Measurements from ENCODE around the gene UIMC1.

UIMC1 gene

GRCh38 chr5:176890455-176891330 lies 115.9 kb downstream of the UIMC1 start:
- no peaks in the 10 kb centered on the region for H3K9me3 ChIP-seq (ENCODE audit: control insufficient read depth, insufficient read depth, low read depth, low read length)
- ChIA-PET POLR2A (no interaction called here), CTCF (interaction anchor here (0.7 kb wide), 1 partner anchor 224 kb away, joined by 4 read pairs; no protein-coding TSS in a partner anchor)

GRCh38 chr5:176889321-176890280 lies 117.0 kb downstream of the UIMC1 start:
- Histone ChIP-seq H3K9me3 (ENCODE audit: control insufficient read depth, insufficient read depth, low read depth, low read length) (no peaks in the 10 kb centered on the region), H3K4me1 (ENCODE audit: control insufficient read depth, insufficient read depth, low read length) (no peaks in the 10 kb centered on the region), H3K27ac (ENCODE audit: extremely low read depth, low read depth, low read length) (no peak overlapping the region), H3K4me3 (ENCODE audit: low read depth, low read length) (no peak overlapping the region), H3K36me3 (ENCODE audit: control insufficient read depth in 2 of 2, insufficient read depth in 1 of 2, low read length in 2 of 2) (no peaks in the 10 kb centered on the region)
- ChIA-PET POLR2A (no interaction called here), CTCF (no interaction called here)
- no peak for TF ChIP-seq YY2 (tag by site-specific recombination; IDR thresholded peaks at IDR 0.05)
- no peak for TF ChIP-seq ZNF600 (tag by site-specific recombination; IDR thresholded peaks at IDR 0.05)
- TF ChIP-seq ZNF623 (tag by site-specific recombination; IDR thresholded peaks at IDR 0.05), result no peak
- no peak for TF ChIP-seq ZNF132 (tag by site-specific recombination; IDR thresholded peaks at IDR 0.05; ENCODE audit: borderline replicate concordance)
- no peak for TF ChIP-seq ZNF398 (tag by site-specific recombination; IDR thresholded peaks at IDR 0.05)
- TF ChIP-seq ZNF266 (tag by site-specific recombination; IDR thresholded peaks at IDR 0.05; ENCODE audit: low read depth), result no peak
- no peak for TF ChIP-seq ZNF501 (tag by site-specific recombination; IDR thresholded peaks at IDR 0.05)
- no peak for TF ChIP-seq PRDM2 (tag by site-specific recombination; IDR thresholded peaks at IDR 0.05; ENCODE audit: borderline replicate concordance)
- TF ChIP-seq ZNF394 (tag by site-specific recombination; IDR thresholded peaks at IDR 0.05; ENCODE audit: borderline replicate concordance), result no peak
- TF ChIP-seq ZNF449 (tag by site-specific recombination; IDR thresholded peaks at IDR 0.05), result no peak
- no peak for TF ChIP-seq ZNF169 (tag by site-specific recombination; IDR thresholded peaks at IDR 0.05)
- TF ChIP-seq ZSCAN4 (tag by site-specific recombination; IDR thresholded peaks at IDR 0.05), result no peak
- no peak for TF ChIP-seq KLF16 (tag by site-specific recombination; IDR thresholded peaks at IDR 0.05)
- TF ChIP-seq ZNF473 (tag by site-specific recombination; IDR thresholded peaks at IDR 0.05), result no peak

More at GRCh38 chr5:176890455-176891330, 115.9 kb downstream of the UIMC1 start:
- Histone ChIP-seq H3K36me3 (ENCODE audit: control insufficient read depth in 2 of 2, insufficient read depth in 1 of 2, low read length in 2 of 2) (no peaks in the 10 kb centered on the region), H3K27ac (ENCODE audit: extremely low read depth, low read depth, low read length) (no peak overlapping the region), H3K4me3 (ENCODE audit: low read depth, low read length) (no peak overlapping the region), H3K4me1 (ENCODE audit: control insufficient read depth, insufficient read depth, low read length) (no peaks in the 10 kb centered on the region)
- no peak for TF ChIP-seq ELK4 (IDR thresholded peaks at IDR 0.05; ENCODE audit: borderline replicate concordance, low read depth, low read length)
- no peak for TF ChIP-seq ZNF155 (tag by site-specific recombination; IDR thresholded peaks at IDR 0.05)

All from HEK293 (cell line).